Stimulated activated CD4-positive, alpha-beta T cell treated with anti-CD3 and anti-CD28 coated beads, Interleukin-4, amount 100 ng/mL, for 4 hours (primary cell): Measurements from ENCODE around the gene TOR2A.
A peak's percentile ranks its signal among the peaks of the same experiment; 100 is the strongest.
"Not testable (repeated sequence)": the region's sequence is repeated elsewhere in the genome, so short reads cannot be mapped to it uniquely, and the experiment has no call there.

Experiments
- DNase-seq, 2 experiments: peaks; one replicate each; pipeline ENCODE4 v3.0.0-alpha.2; 2020

The TOR2A gene

DNA sequence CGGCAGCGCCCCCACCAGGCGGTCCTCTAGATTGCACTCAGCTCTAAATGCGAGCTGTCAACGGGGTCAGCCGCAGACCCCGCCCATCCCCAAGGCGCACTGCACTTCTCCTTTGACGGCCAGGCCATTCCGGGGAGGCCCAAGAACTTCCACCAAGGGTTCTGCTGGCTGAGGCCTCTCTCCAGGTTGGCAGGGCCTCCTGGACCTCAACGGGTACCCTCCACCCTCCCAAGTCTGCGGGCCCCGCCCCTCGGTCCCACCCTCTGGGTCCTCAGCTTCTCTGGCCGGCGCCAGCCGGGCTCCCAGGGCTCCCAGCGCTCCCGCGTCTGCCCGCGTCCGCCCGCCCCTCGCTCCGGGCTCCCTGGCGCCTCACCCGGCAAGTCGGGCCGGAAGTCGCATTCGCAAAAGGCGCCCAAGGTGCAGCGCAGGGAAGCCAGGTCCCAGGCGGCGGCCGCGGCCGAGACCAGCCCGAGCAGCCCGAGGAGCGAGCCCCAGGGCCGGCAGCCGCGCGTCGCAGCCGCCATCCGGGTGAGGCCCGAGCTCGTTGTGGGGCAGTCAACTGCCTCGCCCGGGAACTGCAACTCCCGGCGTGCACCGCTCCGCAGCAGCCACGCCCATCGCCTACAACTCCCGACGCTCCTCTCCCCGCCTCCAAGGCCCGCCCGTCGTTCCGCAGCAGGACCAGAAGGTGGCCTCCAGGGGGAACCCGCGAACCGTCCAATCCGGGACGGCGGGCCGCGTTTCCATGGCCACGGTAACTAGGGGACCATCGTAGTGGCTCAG lies at the start of gene TOR2A:
Gene TOR2A (minus strand): TSS at position 548 of the 783 bp plus-strand sequence. CDS start 24 bp downstream, at position 524.
- DNase-seq = peak; percentile 95 to 97

DNA sequence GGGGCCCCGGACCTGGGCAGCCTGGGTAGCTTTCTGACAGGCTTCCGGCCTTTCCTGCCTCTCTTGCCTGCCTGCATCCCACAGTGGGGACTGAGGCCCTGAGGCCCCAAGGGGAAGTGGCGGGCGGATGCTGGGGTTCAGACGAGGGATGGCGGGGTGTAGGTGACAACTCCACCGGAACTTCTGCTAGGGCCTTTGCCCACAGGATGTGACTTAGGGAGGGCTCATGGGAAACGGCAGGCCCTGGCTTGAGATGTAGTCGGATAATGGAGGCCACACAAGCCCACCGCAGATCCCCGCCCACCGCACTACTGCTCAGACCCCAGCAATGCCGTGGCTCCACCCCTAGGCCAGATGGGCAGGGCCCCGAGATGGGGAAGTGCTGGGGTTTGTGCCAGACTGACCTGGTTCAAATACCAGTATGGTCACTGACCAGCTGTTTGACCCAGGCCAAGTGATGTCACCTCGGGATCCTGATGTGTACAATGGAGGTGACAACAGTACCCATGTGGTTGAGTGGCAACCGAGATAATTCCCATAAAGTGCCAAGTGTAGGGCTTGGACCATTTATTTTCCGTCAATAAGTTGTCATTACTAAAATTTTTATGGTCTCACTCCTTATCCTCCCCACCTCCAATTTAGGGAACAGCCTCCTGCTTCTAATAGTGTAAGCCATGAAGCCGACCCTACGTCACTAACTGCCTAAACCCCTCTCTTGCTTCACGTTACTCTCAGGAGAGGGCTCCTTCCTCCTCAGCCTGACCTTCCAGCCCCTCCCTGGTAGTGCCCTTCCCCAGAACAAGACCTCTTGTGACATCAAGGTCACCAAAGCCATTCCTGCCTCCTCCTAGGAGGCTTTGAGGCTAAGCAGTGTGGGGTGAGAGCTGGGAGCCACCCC lies 48.3 kb upstream of the TOR2A start:
- peak; percentile 43 to 56 for DNase-seq

DNA sequence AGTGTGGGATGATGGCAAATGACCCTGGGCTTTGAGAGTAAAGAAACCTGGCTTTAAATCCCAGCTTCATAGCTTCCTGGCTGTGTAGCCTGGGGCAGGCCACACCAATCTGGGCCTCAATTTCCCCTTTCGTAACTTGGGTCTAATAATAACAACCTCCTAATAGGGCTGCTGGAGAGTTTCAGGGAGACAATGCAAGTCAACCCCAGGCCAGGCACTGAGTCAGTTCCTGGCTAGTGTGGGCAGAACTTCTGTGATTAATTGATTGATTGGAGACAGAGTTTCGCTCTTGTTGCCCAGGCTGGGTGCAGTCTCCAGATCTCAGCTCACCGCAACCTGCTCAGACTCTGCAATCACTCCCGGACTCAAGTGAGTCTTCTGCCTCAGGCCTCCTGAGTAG lies 46.7 kb upstream of the TOR2A start:
- DNase-seq = no peak

GRCh38 chr9:127780909-127781308 lies 45.8 kb upstream of the TOR2A start:
- DNase-seq = not testable (repeated sequence)

DNA sequence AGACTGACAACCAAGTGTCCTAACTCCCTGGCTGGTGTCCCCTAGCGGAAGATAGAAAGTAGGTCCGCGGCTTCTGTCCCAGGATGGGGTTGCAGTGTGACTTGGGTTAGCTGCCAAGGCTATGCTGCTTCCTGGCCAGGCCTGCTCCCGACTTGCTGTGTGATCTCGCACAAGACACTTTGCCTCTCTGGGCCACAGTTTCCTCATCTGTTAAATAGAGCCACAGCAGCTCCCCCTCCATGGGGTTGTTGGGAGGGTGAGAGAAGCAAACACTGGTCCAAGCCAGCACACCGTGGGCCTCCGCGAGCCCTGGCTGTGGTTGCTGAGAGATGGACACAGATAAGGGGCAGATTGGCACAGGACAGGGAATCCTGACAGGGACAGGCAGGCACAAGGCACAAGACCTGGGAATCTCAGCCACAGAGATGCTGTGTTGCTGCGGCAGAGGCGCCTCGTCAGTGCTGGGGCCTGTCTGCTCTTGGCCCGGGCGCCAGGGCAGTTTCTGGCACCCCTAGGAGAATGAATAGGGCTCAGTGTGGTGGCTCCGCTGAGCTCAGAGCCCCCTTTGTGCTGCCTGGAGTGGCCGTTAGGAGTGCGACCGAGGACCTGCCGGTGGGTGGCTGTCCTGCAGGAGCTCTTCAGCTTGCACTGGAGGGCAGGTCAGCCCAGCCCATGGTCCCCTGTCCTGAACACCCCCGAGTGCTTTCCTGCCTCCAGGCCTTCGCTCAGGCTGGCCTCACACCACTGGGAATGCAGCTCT lies 45.2 kb upstream of the TOR2A start:
- DNase-seq = no peak

GRCh38 chr9:127779136-127779981 lies 44.3 kb upstream of the TOR2A start:
- DNase-seq = peak in 1 of 2 experiments; percentile 75

DNA sequence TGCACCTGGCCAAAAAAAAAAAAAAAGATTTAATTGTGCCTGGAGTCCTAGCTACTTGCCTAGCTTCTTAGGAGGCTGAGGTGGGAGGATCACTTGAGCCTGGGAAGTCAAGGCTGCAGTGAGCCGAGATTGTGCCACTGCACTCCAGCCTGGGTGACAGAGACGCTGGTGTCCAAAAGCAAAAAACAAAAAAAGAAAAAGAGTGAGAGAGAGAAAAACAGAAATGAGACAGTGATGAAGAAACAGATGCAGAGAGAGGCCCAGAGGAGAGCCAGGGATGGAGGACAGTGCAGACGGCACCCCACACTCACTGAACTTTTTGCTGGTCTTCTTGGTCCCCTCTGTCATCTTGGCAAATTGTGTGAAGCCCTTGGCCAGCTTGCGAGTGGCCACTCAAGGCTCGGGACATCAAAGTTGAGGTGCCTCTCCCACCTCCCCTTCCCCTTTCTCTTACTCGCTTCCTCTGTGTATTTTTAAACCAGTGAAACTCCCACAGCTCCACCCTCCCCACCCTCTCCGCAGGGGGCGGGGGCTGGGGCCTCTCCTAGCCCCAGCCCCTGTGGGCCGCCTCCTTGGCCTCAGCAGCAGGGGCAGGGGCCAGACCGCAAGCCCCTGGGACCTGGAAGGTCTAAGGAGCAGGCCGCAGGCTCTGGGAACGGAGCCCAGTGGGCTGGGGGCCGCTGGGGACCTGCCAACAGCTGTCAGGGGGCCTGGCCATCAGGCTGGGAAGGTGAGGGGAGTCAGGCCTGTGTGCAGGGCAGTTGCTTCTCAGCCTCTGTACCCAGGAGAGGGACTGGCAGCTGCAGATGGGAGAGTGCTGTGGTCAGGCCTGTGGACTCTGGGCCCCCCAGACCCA lies 43.4 kb upstream of the TOR2A start, which contains the start of gene SH2D3C:
Gene SH2D3C (minus strand): TSS at position 387 of the 856 bp plus-strand sequence. CDS start 39 bp downstream, at position 348.
- DNase-seq = peak; percentile 39 to 43

DNA sequence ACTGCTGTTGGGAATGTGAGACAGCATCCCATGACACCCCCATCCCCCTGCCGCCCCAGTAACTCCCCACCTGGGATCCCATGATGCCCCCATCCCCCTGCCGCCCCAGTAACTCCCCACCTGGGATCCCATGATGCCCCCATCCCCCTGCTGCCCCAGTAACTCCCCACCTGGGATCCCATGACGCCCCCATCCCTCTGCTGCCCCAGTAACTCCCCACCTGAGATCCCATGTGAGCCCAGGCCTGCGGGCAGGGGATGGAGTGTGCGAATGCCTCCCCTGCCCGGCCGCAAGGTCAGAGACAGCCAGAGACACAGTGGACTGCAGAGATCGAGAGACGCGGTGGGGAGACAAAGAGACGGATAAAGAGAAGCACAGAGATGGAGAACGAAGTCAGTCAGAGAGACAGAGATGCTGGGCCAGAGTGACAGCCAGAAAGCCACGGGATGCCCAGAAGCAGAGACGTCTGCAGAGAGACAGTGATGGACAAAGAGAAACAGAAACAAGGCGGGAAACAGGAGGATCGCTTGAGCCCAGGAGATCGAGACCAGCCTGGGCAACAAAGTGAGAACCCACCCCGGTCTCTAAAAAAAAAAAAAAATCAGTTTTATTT lies 42.4 kb upstream of the TOR2A start:
- no peak for DNase-seq

DNA sequence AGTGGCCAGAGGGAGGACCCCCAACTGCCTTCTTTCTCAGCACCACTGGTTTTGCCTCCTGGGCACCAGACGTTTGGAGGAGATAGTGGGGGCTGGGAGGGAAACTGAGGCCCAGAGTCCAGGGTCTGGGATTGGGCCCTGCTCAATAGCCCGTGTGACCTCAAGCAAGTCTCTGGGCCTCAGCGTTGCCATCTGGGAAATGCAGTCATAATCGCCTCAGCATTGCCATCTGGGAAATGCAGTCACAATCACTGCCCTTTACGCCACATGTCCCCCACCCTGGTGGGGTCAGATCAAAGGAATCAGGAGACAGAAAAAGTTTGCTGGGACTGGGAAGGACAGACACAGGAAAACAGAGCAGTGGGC lies 41.8 kb upstream of the TOR2A start:
- no peak for DNase-seq

GRCh38 chr9:127776195-127776923 lies 41.3 kb upstream of the TOR2A start:
- DNase-seq = peak; percentile 56 to 78

DNA sequence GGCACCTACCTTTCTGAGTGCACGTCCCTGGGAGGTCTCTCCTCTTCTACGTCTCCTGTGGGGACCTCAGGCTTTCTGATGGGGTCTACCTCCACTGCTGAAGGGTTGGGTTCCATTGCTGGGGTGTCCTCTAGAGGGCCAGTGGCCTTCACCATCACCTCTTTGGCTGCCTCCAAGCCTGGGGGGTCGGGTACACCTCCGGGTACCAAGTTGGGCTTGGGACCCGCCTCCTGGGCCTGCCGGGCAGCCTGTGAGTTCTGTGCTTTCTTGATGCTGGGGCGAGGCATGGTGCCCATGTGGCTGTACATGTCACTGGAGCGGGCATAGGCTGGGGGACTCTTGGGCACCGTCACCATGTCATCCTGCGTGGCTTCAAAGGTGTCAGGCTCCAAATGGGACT lies 38.9 kb upstream of the TOR2A start:
- DNase-seq = no peak

- DNase-seq = no peak
Measured at GRCh38 chr9:127773272-127773671, 38.2 kb upstream of the TOR2A start.

DNA sequence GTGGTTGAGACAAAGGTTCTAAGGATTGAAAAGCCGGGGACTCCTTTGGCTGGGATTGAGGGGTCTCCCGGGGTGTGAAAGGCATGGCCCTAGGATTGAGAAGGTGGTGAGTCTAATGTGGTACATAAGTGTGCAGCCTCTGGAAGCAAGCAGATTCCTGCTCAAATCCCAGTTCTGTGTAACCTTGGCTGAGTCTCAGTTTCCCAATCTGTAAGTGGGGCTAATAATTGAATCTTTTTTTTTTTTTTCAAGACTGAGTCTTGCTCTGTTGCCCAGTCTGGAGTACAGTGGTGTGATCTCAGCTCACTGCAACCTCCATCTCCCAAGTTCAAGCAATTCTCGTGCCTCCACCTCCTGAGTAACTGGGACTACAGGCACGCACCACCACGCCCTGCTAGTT lies 37.5 kb upstream of the TOR2A start:
- DNase-seq = no peak

- DNase-seq = no peak
Measured at GRCh38 chr9:127771570-127772189, 36.6 kb upstream of the TOR2A start.

GRCh38 chr9:127770905-127771569 lies 35.9 kb upstream of the TOR2A start:
- peak; percentile 95 to 97 for DNase-seq

GRCh38 chr9:127770583-127770904 lies 35.5 kb upstream of the TOR2A start:
- no peak for DNase-seq

GRCh38 chr9:127769929-127770582 lies 35.0 kb upstream of the TOR2A start:
- no peak for DNase-seq

- no peak for DNase-seq
Measured at GRCh38 chr9:127769101-127769500, 34.0 kb upstream of the TOR2A start.
